NCI-H524 treated with DMSO at 0.1 percent for 48 hours (cell line): ENCODE data around the gene CDC42SE2.

Experiments
- DNase-seq: peaks from one replicate; lab custom pipeline; 2025; lab: John Stamatoyannopoulos, UW

CDC42SE2 gene, protein sequence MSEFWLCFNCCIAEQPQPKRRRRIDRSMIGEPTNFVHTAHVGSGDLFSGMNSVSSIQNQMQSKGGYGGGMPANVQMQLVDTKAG

DNA sequence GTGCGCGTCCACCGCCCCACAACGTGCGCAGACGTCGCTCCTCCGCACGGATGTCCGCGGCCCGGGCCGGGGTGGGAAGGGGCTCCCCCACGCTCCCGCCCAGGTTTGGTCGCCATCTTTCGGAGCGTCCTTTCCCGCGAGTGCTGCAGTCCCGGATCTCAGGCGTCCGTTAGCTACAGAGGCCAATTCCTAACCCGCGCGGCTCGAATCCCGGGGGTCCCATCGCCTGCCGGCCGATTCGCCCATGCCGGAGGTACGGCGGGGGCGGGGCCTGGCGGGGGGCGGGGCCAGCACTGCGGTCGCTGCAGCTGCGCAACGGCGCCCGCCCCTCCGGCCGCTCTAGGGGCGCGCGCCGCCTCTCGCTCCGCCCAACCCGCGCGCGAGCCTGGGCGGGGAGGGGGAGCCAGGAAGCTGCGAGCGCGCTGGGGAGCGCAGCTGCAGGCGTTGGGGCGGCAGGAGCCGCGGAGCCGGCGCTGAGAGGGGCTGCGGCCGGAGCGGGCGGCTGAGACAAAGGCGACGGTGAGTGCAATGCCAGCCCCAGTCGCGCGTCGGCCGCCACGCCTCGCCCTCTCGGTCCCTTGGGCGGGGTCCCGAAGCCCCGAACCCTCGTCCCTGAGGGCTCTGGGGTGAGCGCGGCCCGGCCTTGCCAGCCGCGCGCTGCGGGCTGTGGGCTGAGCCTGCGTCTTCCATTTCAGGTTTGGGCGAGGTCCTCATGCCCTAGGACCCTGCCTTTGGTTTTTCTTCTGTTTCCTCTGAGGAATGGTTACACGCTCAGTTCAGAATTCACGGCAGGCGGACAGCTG is at the start of gene CDC42SE2:
Gene CDC42SE2 (plus strand): TSS at position 406 of the 803 bp plus-strand sequence. CDS start 95,441 bp downstream, outside the sequence.
- no peak for DNase-seq

DNA sequence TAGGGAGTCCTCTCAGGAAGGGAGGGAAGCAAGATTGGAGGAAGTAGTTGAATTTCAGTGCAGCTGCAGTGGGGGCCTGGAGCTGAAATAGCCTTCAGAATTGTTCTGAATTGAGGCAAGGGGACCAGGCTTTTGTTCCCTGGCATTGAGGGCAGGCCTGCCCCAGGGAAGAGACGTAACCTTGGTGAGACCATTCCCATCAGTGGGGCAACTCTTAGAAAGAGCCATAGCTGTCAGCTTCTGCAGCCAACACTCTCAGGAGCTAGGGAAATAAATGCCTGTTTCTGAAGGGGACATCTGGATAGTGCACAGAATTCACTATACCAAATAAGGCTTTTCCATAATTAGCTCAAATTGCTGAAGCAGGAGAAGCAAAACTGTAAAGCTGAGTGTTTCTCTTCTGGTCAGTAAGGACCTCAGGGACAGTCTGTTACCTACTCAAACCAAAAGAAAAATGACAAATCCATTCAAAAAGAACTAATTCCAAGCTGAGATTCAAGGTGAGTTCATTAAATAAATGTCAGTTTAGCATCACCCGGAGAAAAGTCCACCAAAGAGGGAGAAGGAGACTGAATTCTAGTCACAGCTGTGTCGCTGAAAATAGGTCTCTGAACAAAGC is 49.1 kb upstream of the CDC42SE2 start:
- DNase-seq = no peak

DNA sequence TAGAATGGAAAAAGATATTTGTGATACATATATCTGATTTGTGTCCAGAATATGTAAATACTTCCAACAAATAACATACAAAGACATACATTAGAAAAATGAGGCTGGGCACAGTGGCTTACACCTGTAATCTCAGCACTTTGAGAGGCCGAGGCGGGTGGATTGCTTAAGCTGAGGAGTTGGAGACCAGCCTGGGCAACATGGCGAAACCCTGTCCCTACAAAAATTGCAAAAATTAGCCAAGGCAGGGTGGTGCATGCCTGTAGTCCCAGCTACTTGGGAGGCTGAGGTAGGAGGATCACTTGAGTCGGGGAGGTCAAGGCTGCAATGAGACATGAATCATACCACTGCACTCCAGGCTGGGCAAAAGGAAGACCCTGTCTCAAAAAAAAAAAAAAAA is 46.1 kb upstream of the CDC42SE2 start:
- no peak for DNase-seq

DNA sequence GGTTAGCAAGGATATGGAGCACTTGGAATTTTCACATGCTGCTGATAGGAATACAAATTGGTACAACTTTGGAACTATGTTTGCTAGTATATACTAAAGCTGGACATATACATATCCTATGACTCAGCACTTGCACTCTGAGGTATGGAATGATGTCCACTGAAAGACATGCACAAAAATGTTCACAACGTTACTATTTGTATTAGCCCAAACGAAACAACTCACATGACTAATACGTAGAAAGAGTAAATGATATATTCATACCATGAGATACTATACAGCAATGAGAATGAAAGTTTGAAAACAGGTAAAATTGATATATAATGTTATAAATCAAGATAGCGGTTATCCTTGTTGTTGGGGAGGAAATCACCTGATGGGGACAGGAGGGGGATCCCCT is 45.5 kb upstream of the CDC42SE2 start:
- DNase-seq = no peak

DNA sequence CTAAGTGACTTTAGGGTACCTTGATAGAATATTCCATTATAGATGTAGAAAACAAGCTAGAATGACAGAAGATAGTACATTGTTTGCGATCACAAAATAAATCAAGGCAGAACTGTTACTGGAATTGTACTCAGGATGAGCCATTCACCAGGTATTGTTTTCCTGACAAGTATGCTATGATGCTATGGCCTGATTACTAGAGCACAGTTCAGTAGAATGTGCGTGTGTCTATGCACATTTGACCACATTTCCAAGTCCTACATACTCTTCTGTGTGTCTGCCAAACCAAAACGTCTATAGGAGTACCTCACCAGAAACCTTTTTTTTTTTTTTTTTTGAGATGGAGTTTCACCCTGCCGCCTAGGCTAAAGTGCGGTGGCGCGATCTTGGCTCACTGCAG is 43.3 kb upstream of the CDC42SE2 start:
- no peak for DNase-seq

DNA sequence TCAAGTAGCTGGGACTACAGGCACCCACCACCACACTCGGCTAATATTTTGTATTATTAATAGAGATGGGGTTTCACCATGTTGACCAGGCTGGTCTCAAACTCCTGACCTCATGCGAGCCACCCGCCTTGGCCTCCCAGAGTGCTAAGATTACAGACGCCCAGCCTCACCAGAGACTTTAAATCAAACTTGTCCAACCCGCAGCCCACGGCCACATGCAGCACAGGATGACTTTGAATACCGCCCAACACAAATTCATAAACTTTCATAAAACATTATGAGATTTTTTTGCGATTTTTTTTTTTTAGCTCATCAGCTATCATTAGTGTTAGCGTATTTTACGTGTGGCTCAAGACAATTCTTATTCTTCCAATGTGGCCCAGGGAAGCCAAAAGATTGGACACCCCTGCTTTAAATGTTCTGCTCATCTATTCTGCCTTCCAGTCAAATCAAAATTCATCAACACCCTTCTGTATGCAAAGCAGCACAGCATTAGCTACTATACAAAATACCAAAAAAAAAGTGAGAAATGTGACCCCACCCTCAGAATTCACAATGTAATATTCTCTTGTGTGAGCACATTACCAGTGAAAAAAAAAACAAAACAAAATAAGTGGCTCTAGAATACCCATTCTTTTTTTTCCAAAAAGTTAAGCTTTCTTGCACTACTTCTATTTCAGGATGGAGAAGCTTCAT is 42.7 kb upstream of the CDC42SE2 start:
- DNase-seq = no peak

DNA sequence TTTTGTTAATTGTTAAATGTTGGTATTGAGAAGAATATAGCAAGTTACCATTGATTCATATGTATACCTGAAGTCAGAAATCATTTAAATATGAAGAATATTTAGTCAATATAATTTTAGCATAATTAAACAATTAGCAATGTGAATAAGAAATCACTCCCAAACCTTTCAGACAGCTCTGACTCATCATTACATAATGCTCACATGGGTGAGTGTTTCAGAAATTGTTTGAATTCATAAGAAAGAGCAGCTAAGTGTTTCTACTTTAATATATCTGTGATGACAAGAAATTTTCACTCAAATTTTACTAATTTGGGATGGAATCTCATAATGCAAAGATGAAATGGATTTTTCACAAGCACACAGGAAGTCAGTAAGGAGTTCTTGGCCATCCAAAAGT is 42.0 kb upstream of the CDC42SE2 start:
- DNase-seq = no peak

DNA sequence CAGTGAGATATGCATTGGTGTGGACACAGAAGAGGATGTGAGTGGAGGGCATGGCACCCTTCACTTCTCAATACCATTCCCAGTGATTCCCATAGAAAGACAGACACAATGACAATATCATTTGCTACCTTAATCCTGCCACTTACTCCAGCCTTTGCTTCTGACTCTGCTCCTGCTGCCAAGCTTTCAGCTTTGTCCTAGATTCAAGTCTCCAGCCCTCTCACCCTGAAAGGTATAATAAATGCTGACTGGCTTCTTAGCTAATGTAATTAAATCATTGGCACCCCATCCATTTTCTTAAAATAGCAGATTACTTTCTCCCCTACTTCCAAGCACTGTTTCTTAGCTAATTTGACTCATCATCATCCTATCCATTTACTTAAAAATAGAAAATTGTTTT is 41.1 kb upstream of the CDC42SE2 start:
- DNase-seq = no peak

DNA sequence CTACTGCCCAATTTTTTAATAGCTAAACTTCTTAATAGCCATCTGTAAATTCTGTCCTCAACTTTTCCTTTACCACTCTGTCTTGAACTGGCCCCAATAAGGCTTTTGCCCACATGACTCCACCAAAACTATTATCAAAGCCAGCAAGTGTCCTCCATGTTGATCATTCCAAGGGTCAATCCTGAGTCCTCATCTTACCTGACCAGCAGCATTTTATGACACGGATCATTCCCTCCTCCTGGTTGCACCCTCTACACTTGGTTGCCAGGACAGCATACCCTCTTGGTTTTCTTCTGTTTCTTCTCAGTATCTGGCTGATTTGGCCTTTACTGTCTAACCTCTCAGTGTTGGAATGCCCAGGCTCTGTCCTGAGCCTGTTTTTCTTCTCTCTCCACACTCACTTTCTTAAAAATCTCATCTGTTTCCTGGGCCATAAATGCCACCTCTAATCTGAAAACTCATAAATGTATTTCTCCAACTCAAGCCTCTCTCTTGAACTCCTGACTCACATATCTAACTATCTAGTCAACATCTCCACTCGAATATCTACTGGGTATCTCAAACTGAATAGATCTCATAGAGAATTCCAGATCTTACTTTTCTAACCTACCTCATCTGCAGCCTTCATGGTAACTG is 40.0 kb upstream of the CDC42SE2 start:
- DNase-seq = no peak

DNA sequence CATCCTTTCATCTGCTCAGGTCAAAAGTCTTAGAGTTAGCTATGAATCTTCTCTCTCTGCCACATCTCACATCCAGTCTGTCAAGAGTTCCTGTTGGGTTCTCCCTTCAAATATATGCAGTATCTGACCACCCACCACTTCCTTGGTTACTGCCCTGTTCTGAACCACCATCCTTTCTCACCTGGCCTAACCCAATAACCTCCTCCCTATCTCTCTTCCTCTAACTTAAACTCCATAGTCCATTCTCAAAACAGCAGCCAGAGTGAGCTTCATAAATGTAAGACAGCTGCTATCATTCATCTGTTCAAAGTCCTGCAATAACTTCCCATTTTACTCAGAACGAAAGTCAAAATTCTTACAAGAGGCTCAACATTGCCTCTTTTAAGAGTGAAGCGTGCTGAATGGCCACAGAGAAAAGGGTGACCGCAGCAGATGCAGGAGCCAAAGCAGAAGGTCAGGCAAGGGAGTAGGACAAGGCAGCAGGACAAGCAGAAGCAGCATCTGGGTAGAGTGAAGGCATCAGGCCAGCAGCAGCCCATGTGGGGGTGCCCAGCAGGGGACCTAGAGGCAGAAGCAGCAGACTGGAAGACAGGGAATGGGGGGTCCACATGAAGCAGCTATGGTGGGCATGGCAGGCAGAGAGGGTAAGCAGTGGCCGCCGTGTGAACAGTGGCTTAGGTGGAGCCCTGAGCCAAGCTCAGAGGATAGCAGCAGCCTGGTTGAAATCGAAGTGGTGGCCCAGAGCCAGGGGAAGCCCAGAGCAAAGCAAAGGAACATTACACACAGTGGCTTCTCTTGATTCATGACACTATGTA is 39.3 kb upstream of the CDC42SE2 start:
- DNase-seq = no peak

DNA sequence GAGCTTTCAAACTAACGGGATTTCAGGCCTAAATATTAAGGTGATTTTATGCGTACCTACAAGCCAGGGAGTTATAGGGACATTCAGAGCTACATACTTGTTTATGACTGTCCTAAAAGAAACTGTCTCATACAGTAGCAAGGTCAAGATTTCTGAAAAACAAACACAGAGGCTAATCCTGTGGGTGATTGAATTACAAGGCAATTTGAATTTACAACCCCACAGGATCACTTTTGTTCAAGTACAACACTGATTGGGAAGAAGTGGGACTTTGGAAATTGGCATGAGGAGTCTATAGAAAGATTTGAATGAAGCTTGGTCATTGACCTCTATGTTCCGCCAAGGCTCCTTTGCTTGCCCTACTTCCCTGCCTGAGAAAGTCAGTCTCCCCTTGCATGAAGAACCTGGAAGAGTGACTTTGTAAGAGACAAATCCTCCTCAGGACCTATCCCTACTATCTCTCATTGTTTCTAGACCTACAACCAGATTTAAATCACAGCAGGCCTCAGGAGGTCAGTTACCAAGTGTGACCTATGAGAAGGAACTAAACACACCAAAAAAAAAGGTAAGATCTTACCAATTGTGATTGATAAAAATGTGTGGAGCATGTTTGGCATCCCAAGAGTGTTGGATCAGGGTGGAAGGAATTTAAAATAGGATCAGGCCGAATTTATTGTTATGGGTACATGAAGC is 38.4 kb upstream of the CDC42SE2 start:
- no peak for DNase-seq

DNA sequence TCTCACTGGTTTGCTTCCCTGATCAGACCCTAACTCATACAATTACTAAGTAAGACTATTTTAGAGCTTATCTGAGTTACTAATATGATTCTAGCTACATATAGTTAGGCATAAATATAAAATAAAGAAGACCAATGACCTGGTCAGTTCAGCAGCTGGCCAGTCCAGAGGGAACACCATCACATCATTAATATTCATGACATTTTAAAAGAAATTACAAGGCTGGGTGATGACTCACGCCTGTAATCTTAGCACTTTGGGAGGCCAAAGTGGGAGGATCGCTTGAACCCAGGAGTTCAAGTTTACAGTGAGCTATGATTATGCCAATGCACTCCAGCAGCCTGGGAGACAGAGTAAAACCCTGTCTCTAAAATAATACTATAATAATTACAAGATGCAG is 37.0 kb upstream of the CDC42SE2 start:
- no peak for DNase-seq

DNA sequence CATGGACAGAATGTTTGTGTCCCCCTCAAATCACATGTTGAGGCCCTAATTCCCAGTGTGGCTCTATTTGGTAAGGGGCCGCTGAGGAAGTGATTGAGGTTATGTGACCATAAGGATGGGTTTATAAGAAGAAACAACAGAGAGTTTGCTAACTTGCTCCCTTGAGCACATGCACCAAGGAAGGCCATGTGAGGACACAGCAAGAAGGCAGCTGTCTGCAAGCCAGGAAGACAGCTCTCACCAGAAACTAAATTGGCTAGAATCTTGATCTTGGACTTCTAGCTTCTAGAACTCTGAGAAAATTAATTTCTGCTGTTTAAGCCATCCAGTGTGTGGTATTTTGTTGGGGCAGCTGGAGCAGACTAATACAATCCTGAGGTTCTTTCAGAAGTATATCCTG is 35.2 kb upstream of the CDC42SE2 start:
- no peak for DNase-seq

DNA sequence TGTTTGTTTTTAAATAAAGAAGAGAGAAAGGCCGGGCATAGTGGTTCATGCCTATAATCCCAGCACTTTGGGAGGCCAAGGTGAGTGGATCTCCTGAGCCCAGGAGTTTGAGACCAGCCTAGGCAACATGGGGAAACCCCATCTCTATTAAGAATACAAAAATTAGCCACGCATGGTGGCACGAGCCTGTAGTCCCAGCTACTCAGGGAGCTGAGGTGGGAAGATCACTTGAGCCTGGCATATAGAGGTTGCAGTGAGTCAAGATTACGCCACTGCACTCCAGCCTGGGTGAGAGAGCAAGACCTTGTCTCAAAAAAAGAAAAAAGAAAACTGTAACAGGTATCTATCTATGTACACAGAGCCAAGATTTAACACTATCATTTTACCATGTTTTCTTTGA is 34.2 kb upstream of the CDC42SE2 start:
- no peak for DNase-seq

DNA sequence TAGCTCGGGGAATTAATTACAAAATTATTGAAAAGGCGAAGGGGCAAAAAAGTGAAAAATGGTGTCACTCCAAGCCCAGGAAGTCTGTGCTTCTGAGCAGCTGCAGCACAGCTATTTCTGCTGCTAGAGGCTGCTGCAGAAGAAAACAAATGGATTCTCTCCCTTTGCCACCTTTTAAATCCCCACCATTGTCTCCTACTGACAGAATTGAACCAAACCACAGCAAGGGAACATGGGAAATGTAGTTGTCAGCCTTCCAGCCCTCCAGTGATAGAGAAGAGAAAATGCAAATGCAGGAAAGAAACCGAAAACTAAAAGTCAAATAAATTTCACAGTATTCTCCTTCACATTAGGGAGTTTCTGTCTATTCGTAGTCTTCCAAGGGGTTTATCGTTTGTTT is 33.4 kb upstream of the CDC42SE2 start:
- DNase-seq = no peak

DNA sequence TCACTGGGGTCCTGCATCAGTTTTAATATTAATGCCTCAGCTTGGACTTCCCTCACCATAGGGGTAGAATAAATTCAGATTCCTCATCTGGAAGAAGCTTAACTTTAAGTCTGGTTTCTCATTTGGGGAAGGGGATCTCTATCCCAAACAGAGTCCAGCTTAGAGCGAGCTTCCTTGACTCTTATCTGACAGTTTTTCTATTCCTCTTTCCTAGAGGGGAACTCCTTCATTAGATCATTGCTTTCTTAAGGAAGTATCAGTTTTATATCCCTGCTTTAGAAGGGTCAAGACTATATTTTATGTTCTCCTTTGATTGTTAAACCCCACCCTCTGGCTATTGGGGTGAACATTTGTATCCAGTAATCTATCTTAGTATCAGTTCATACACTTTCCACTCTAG is 24.2 kb upstream of the CDC42SE2 start:
- DNase-seq = no peak

DNA sequence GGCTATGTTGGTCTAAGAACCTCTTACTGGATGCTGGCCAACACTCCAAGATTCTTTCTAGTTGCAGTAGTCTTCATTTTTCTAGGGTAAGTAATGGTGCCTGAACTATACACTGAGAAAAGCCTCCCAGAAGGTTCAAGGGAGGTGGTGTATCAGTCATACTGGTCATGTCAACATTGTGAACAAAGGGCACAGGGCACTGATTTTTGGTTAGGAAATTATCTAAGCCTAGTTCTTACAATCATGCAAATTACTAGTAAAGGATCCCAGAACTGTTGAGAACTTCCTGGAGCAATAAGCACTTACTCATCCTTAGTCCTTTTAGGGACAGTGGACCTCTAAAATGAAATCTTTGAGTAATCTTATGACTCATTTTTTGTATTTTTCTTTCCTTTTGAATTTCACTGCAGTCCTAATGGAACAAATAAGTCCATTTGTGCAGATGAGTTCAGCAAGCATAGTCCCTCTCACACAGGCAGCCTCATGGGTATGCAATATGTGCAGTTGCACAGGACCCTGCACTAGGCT is 21.1 kb upstream of the CDC42SE2 start:
- DNase-seq = no peak

DNA sequence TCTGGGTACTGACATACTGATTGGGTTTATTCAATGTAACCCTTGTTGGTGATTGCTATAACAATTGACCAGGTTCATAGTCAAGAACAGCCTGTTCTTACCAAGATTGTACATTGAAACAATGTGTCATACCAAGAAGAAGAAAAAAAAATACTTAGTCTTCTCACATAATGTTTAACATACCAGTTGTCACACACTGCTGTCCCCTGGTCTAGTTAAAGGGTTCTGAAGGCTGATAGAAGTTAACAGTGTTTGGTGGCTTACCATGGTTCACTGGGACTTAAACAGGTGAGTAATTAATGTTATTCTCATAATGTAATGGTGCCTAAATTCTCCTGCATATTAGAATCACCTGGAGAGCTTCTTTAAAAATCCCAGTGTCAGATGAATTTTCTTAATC is 18.5 kb upstream of the CDC42SE2 start:
- DNase-seq = no peak

DNA sequence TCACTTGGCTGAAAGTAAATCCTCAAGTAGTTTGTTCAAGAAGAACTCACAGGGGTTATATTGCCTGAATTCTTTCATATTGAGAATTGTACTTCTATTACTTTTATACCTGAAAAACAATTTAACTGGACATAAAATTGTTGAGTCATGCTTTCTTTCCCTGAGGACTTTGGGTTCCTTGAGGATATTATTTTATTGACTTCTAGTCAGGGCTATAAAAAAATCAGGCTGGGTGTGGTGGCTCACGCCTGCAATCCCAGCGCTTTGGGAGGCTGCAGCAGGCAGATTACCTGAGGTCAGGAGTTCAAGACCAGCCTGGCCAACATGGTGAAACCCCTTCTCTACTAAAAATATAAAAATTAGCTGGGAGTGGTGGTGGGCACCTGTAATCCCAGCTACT is 17.9 kb upstream of the CDC42SE2 start:
- no peak for DNase-seq

DNA sequence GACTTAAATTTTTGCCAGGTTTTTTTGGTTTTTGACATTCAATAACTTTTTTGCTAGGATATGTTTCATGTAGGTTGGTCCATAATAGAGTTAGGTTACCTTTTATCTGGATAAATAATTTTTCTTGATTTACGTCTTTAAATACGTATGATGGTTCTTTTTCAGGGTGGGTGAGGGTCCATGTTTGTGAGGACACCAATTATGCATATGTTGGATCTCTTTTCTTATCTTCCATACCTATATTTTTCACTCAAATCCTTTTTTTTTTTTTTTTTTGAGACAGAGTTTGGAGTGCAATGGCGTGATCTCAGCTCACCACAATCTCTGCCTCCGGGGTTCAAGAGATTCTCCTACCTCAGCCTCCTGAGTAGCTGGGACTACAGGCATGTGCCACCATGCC is 17.3 kb upstream of the CDC42SE2 start:
- DNase-seq = no peak
